GM19099 (cell line): ENCODE measurements around the gene MYMX.
A peak's percentile ranks its signal among the peaks of the same experiment; 100 is the strongest.

Source experiments
- POLR2A ChIP-seq: IDR thresholded peaks from 3 replicates; pipeline ENCODE4 v1.6.1; 2011; ENCODE audit warnings: low read depth; ENCODE audit not compliant: insufficient read length; ENCODE audit errors: extremely low read depth

Gene MYMX

GRCh38 chr6:44247338-44248302, 30.9 kb downstream of the MYMX start:
- no peak for TF ChIP-seq POLR2A

- TF ChIP-seq POLR2A = no peak
These were observed 31.9 kb downstream of the MYMX start for GRCh38 chr6:44248579-44248978.

- TF ChIP-seq POLR2A = peak; percentile 18
These were observed 32.5 kb downstream of the MYMX start for GRCh38 chr6:44249082-44249748.

GRCh38 chr6:44250067-44250717, 33.5 kb downstream of the MYMX start:
- TF ChIP-seq POLR2A = no peak

GRCh38 chr6:44250718-44251123, 34.0 kb downstream of the MYMX start:
- TF ChIP-seq POLR2A = no peak

- TF ChIP-seq POLR2A = no peak
These were observed 35.1 kb downstream of the MYMX start for GRCh38 chr6:44251576-44252524.

GRCh38 chr6:44253307-44254101, 36.8 kb downstream of the MYMX start:
- peak; percentile 25 for TF ChIP-seq POLR2A

- peak; percentile 54 for TF ChIP-seq POLR2A
These were observed 37.7 kb downstream of the MYMX start for GRCh38 chr6:44254191-44255104.

GRCh38 chr6:44255105-44255808, 38.5 kb downstream of the MYMX start:
- TF ChIP-seq POLR2A = no peak

- peak; percentile 33 for TF ChIP-seq POLR2A
These were observed 39.4 kb downstream of the MYMX start for GRCh38 chr6:44255871-44256774.

- no peak for TF ChIP-seq POLR2A
These were observed 40.0 kb downstream of the MYMX start for GRCh38 chr6:44256775-44257024.
